GM23338 (cell line): ENCODE data around the gene CHCHD3. TPM values are rescaled to one million over a fixed set of nuclear protein-coding genes. Genes with fewer than 3 reads are reported as not detected.

Source experiments
- ATAC-seq: fragments of 200-7000 bp; cut with Tn5 transposase; 3 replicates; pipeline ENCODE4 v1.9.1; 2020
- DNase-seq: peaks from one replicate; pipeline ENCODE4 v3.0.0-alpha.2; 2015; ENCODE audit warnings: low spot score
- H2AFZ ChIP-seq: fragments of 200-600 bp; sonication (generic); 2 replicates; pipeline ENCODE4 v1.8.0; 2016; ENCODE audit warnings: antibody characterized with exemption, mild to moderate bottlenecking, moderate library complexity
- H3F3A ChIP-seq: fragments of 200-600 bp; sonication (generic); replicated peaks from 2 replicates; pipeline ENCODE4 v1.8.0; 2017; ENCODE audit warnings: antibody characterized with exemption, mixed run types, low read depth
- H3K27ac ChIP-seq: fragments of 200-600 bp; sonication (generic); 2 replicates; pipeline ENCODE4 v1.6.1; 2016; ENCODE audit warnings: low read depth
- H3K27me3 ChIP-seq: fragments of 200-600 bp; sonication (generic); 2 replicates; pipeline ENCODE4 v1.8.0; 2016; ENCODE audit warnings: mild to moderate bottlenecking, mixed run types, moderate library complexity; ENCODE audit not compliant: insufficient read depth
- H3K36me3 ChIP-seq: fragments of 200-600 bp; sonication (generic); 2 replicates; pipeline ENCODE4 v1.8.0; 2016; ENCODE audit warnings: mild to moderate bottlenecking; ENCODE audit not compliant: insufficient read depth
- H3K4me1 ChIP-seq: fragments of 200-600 bp; sonication (generic); 2 replicates; pipeline ENCODE4 v1.8.0; 2016; ENCODE audit warnings: mild to moderate bottlenecking, moderate library complexity; ENCODE audit not compliant: insufficient read depth
- H3K4me2 ChIP-seq: fragments of 200-600 bp; sonication (generic); 2 replicates; pipeline ENCODE4 v1.7.1; 2017; ENCODE audit warnings: mixed run types
- H3K4me3 ChIP-seq: fragments of 200-600 bp; sonication (generic); 2 replicates; pipeline ENCODE4 v1.6.1; 2016; ENCODE audit warnings: mixed run types
- H3K79me2 ChIP-seq: fragments of 200-600 bp; sonication (generic); replicated peaks from 2 replicates; pipeline ENCODE4 v1.8.0; 2017; ENCODE audit warnings: mild to moderate bottlenecking; ENCODE audit not compliant: insufficient read depth
- H3K9me2 ChIP-seq: fragments of 200-600 bp; sonication (generic); 2 replicates; pipeline ENCODE4 v1.8.0; 2017; ENCODE audit not compliant: insufficient read depth
- H4K20me1 ChIP-seq: fragments of 200-600 bp; sonication (generic); replicated peaks from 2 replicates; pipeline ENCODE4 v1.8.0; 2017; ENCODE audit warnings: mild to moderate bottlenecking; ENCODE audit not compliant: insufficient read depth
- H3K27ac Mint-ChIP-seq: 2 replicates; pipeline ENCODE4 v1.8.0; 2020; ENCODE audit warnings: inconsistent platforms, mild to moderate bottlenecking, moderate library complexity, mixed read lengths
- H3K27me3 Mint-ChIP-seq: 3 replicates; pipeline ENCODE4 v1.8.0; 2022; ENCODE audit warnings: low read depth, mild to moderate bottlenecking, moderate library complexity, mixed read lengths, inconsistent platforms; ENCODE audit not compliant: insufficient read depth, poor library complexity
- H3K36me3 Mint-ChIP-seq: 3 replicates; pipeline ENCODE4 v1.8.0; 2021; ENCODE audit warnings: low read depth, mild to moderate bottlenecking, inconsistent platforms, moderate library complexity, mixed read lengths
- H3K4me1 Mint-ChIP-seq: 3 replicates; pipeline ENCODE4 v1.8.0; 2020; ENCODE audit warnings: mild to moderate bottlenecking, inconsistent platforms, mixed read lengths
- H3K4me3 Mint-ChIP-seq: 3 replicates; pipeline ENCODE4 v1.8.0; 2021; ENCODE audit warnings: moderate library complexity, mild to moderate bottlenecking, inconsistent platforms, mixed read lengths
- H3K9me3 Mint-ChIP-seq: 3 replicates; pipeline ENCODE4 v1.8.0; 2020; ENCODE audit warnings: moderate library complexity, mild to moderate bottlenecking, inconsistent platforms, mixed read lengths
- CREB1 ChIP-seq: fragments of 250-450 bp; sonication (Bioruptor Pico); IDR thresholded peaks from 2 replicates; pipeline ENCODE4 v1.5.0; 2020; ENCODE audit warnings: low read depth, mild to moderate bottlenecking, moderate library complexity
- EZH2 ChIP-seq: fragments of 200-600 bp; sonication (generic); IDR thresholded peaks from one replicate; pipeline ENCODE4 v1.8.0; 2017; ENCODE audit warnings: antibody characterized with exemption, mild to moderate bottlenecking, low read depth; ENCODE audit not compliant: unreplicated experiment
- JUNB ChIP-seq: IDR thresholded peaks from one replicate; pipeline ENCODE4 v1.6.1; 2016; ENCODE audit warnings: antibody characterized with exemption; ENCODE audit not compliant: unreplicated experiment
- NANOG ChIP-seq: IDR thresholded peaks from 2 replicates; pipeline ENCODE4 v1.6.1; 2016; ENCODE audit warnings: antibody characterized with exemption, borderline replicate concordance
- POLR2AphosphoS5 ChIP-seq: IDR thresholded peaks from 2 replicates; pipeline ENCODE4 v1.6.1; 2016; ENCODE audit warnings: antibody characterized with exemption, low read depth
- STAT1 ChIP-seq: IDR thresholded peaks from one replicate; pipeline ENCODE4 v1.6.1; 2016; ENCODE audit warnings: antibody characterized with exemption; ENCODE audit not compliant: unreplicated experiment
- ZNF331 ChIP-seq: fragments of 250-450 bp; sonication (Bioruptor Pico); IDR thresholded peaks from 2 replicates; pipeline ENCODE4 v1.5.0; 2020; ENCODE audit warnings: low read depth, mild to moderate bottlenecking, moderate library complexity
- polyA plus RNA-seq: library from polyadenylated mRNA; unstranded; fragments of >200 nt; fragmentation: Nextera tagmentation; extraction: Ambion mirVana; gene quantifications from 2 replicates; pipeline ENCODE4 v1.2.1, GENCODE V29; 2016
- total RNA-seq: library from RNA; depleted of rRNA; stranded (reverse); fragments of >200 nt; shearing (Covaris generic); gene quantifications from 2 replicates; pipeline ENCODE4 v1.2.3, GENCODE V29; 2014
- TF ChIP-seq, protein P1 (sequence below): IDR thresholded peaks from one replicate; pipeline ENCODE4 v1.6.1; 2018; ENCODE audit warnings: antibody characterized with exemption; ENCODE audit not compliant: unreplicated experiment
- TF ChIP-seq, protein P2 (sequence below), 2 experiments: fragments of 200-600 bp in 1 of 2; sonication (generic) in 1 of 2; conservative IDR thresholded peaks; 2 replicates each; pipeline versions ENCODE4 v1.5.1 to v1.6.1; 2016 to 2017; ENCODE audit warnings: antibody characterized with exemption in 2 of 2, low read depth in 2 of 2, mild to moderate bottlenecking in 2 of 2, moderate library complexity in 1 of 2
- TF ChIP-seq, protein P3 (sequence below): fragments of 250-450 bp; sonication (Bioruptor Pico); IDR thresholded peaks from 2 replicates; pipeline ENCODE4 v1.5.0; 2020; ENCODE audit warnings: mild to moderate bottlenecking, moderate library complexity

Gene CHCHD3
- total and polyA plus RNA-seq, 2 experiments from 2014 or later = 107 to 131 TPM

DNA sequence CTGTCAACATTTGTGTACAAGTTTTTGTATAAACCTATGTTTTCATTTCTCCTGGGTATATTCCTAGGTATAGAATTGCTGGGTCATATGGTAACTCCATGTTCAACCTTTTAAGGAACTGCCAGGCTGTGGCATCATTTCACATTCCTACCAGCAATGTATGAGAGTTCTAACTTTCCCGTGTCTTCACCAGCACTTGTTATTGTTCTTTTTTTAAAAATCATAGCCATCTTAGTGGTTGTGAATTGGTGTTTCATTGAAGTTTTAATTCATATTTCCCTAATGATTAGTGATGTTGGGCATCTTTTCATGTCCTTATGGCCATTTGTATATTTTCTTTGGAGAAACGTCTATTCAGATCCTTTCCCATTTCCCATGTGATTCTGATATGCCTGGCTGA, 312.6 kb downstream of the CHCHD3 start:
- Histone ChIP-seq H3K79me2 (no peaks in the 10 kb centered on the region), H2AFZ (no peak overlapping the region), H3K36me3 (0 out of 2 replicates have a peak, but pooled peaks cover 4% of the 10 kb centered on the region), H3K4me2 (no peak overlapping the region), H4K20me1 (no peaks in the 10 kb centered on the region), H3F3A (no peaks in the 10 kb centered on the region), H3K4me3 (no peak overlapping the region), H3K27me3 (no peaks in the 10 kb centered on the region), H3K27ac (no peak overlapping the region), H3K4me1 (peaks cover 4% of the 10 kb centered on the region; the same call in 1 of the 2 replicates), H3K9me2 (0 out of 2 replicates have a peak, but pooled peaks cover 6% of the 10 kb centered on the region)
- Mint-ChIP-seq H3K36me3 (no peaks in the 10 kb centered on the region; the same call in 2 of the 3 replicates), H3K4me3 (no peak overlapping the region), H3K9me3 (peaks cover 13% of the 10 kb centered on the region), H3K4me1 (peaks cover 13% of the 10 kb centered on the region), H3K27ac (no peak overlapping the region), H3K27me3 (peaks cover 6% of the 10 kb centered on the region)
- TF ChIP-seq, protein P1, sequence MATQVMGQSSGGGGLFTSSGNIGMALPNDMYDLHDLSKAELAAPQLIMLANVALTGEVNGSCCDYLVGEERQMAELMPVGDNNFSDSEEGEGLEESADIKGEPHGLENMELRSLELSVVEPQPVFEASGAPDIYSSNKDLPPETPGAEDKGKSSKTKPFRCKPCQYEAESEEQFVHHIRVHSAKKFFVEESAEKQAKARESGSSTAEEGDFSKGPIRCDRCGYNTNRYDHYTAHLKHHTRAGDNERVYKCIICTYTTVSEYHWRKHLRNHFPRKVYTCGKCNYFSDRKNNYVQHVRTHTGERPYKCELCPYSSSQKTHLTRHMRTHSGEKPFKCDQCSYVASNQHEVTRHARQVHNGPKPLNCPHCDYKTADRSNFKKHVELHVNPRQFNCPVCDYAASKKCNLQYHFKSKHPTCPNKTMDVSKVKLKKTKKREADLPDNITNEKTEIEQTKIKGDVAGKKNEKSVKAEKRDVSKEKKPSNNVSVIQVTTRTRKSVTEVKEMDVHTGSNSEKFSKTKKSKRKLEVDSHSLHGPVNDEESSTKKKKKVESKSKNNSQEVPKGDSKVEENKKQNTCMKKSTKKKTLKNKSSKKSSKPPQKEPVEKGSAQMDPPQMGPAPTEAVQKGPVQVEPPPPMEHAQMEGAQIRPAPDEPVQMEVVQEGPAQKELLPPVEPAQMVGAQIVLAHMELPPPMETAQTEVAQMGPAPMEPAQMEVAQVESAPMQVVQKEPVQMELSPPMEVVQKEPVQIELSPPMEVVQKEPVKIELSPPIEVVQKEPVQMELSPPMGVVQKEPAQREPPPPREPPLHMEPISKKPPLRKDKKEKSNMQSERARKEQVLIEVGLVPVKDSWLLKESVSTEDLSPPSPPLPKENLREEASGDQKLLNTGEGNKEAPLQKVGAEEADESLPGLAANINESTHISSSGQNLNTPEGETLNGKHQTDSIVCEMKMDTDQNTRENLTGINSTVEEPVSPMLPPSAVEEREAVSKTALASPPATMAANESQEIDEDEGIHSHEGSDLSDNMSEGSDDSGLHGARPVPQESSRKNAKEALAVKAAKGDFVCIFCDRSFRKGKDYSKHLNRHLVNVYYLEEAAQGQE = no peak
- TF ChIP-seq EZH2 = no peak
- TF ChIP-seq, protein P2, sequence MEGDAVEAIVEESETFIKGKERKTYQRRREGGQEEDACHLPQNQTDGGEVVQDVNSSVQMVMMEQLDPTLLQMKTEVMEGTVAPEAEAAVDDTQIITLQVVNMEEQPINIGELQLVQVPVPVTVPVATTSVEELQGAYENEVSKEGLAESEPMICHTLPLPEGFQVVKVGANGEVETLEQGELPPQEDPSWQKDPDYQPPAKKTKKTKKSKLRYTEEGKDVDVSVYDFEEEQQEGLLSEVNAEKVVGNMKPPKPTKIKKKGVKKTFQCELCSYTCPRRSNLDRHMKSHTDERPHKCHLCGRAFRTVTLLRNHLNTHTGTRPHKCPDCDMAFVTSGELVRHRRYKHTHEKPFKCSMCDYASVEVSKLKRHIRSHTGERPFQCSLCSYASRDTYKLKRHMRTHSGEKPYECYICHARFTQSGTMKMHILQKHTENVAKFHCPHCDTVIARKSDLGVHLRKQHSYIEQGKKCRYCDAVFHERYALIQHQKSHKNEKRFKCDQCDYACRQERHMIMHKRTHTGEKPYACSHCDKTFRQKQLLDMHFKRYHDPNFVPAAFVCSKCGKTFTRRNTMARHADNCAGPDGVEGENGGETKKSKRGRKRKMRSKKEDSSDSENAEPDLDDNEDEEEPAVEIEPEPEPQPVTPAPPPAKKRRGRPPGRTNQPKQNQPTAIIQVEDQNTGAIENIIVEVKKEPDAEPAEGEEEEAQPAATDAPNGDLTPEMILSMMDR (conservative IDR thresholded peaks at IDR 0.05; ENCODE audit: low read depth in 2 of 2) = no peak
- TF ChIP-seq ZNF331 (CRISPR knock-in tag) = no peak
- TF ChIP-seq JUNB = no peak
- no peak for TF ChIP-seq STAT1
- TF ChIP-seq CREB1 = no peak
- TF ChIP-seq, protein P3, sequence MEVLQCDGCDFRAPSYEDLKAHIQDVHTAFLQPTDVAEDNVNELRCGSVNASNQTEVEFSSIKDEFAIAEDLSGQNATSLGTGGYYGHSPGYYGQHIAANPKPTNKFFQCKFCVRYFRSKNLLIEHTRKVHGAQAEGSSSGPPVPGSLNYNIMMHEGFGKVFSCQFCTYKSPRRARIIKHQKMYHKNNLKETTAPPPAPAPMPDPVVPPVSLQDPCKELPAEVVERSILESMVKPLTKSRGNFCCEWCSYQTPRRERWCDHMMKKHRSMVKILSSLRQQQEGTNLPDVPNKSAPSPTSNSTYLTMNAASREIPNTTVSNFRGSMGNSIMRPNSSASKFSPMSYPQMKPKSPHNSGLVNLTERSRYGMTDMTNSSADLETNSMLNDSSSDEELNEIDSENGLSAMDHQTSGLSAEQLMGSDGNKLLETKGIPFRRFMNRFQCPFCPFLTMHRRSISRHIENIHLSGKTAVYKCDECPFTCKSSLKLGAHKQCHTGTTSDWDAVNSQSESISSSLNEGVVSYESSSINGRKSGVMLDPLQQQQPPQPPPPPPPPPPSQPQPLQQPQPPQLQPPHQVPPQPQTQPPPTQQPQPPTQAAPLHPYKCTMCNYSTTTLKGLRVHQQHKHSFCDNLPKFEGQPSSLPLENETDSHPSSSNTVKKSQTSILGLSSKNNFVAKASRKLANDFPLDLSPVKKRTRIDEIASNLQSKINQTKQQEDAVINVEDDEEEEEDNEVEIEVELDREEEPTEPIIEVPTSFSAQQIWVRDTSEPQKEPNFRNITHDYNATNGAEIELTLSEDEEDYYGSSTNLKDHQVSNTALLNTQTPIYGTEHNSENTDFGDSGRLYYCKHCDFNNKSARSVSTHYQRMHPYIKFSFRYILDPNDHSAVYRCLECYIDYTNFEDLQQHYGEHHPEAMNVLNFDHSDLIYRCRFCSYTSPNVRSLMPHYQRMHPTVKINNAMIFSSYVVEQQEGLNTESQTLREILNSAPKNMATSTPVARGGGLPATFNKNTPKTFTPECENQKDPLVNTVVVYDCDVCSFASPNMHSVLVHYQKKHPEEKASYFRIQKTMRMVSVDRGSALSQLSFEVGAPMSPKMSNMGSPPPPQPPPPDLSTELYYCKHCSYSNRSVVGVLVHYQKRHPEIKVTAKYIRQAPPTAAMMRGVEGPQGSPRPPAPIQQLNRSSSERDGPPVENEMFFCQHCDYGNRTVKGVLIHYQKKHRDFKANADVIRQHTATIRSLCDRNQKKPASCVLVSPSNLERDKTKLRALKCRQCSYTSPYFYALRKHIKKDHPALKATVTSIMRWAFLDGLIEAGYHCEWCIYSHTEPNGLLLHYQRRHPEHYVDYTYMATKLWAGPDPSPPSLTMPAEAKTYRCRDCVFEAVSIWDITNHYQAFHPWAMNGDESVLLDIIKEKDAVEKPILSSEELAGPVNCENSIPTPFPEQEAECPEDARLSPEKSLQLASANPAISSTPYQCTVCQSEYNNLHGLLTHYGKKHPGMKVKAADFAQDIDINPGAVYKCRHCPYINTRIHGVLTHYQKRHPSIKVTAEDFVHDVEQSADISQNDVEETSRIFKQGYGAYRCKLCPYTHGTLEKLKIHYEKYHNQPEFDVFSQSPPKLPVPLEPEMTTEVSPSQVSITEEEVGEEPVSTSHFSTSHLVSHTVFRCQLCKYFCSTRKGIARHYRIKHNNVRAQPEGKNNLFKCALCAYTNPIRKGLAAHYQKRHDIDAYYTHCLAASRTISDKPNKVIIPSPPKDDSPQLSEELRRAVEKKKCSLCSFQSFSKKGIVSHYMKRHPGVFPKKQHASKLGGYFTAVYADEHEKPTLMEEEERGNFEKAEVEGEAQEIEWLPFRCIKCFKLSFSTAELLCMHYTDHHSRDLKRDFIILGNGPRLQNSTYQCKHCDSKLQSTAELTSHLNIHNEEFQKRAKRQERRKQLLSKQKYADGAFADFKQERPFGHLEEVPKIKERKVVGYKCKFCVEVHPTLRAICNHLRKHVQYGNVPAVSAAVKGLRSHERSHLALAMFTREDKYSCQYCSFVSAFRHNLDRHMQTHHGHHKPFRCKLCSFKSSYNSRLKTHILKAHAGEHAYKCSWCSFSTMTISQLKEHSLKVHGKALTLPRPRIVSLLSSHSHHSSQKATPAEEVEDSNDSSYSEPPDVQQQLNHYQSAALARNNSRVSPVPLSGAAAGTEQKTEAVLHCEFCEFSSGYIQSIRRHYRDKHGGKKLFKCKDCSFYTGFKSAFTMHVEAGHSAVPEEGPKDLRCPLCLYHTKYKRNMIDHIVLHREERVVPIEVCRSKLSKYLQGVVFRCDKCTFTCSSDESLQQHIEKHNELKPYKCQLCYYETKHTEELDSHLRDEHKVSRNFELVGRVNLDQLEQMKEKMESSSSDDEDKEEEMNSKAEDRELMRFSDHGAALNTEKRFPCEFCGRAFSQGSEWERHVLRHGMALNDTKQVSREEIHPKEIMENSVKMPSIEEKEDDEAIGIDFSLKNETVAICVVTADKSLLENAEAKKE (CRISPR knock-in tag) = no peak
- TF ChIP-seq POLR2AphosphoS5 = no peak
- no peak for TF ChIP-seq NANOG
- DNase-seq = no peak
- no peak for ATAC-seq
